Measurements from ENCODE around the gene CD248.

CD248 gene

DNA sequence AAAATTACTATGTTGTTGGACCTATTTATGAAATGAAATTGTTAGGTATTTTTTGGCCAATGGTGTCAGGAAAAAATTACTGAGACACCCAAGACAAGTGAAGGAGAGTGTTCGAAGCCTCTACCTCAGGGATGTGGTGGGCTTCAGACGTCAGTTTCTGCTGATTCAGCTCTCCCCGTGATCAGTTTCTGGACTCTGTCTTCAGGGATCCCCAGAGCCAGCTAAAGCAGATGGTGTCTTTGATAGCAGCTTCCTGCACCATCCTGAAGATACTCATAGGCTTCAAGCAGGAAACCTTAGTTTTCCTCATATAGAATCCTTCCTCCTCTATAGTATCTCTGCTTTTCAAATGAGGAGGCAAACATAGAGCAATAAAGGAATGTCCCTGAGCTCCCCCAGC is 7.4 kb downstream of the CD248 start:
- TF ChIP-seq CTCF (IDR thresholded peaks at IDR 0.05; ENCODE audit: low read length, missing control alignments): no peak
- no peak for DNase-seq (ENCODE audit: low read depth)
- no peak overlapping the region for H3K4me3 ChIP-seq (replicated peaks; ENCODE audit: low read depth, low read length)

DNA sequence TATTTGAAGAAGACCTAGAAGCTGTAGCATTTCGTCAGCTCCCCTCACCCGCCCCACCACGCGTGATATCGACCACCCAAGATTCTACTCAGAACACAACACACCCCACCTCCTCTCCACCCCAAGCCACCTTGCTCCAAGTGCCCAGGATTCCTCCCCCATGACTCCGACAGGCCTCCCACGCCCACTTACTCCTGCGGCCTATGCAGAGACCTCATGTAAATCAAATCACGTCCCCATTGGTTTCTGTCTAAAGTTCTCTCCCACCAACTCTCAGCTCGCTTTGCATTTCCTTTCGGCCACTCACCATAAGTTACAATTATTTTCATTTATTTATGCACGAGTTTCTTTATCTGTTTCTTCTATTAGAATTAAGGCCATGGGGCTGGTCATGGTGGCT is 14.2 kb downstream of the CD248 start:
- no peak for DNase-seq (ENCODE audit: low read depth)
- no peak for TF ChIP-seq CTCF (IDR thresholded peaks at IDR 0.05; ENCODE audit: low read length, missing control alignments)

GRCh38 chr11:66299186-66299585 is 17.7 kb downstream of the CD248 start:
- no peak overlapping the region for H3K4me3 ChIP-seq (replicated peaks; ENCODE audit: low read depth, low read length)
- DNase-seq (ENCODE audit: low read depth): no peak
- TF ChIP-seq CTCF (IDR thresholded peaks at IDR 0.05; ENCODE audit: low read length, missing control alignments): no peak

More for the DNA sequence above, 14.2 kb downstream of the CD248 start:
- no peak overlapping the region for H3K4me3 ChIP-seq (replicated peaks; ENCODE audit: low read depth, low read length)

GRCh38 chr11:66297610-66298009 is 19.2 kb downstream of the CD248 start:
- DNase-seq (ENCODE audit: low read depth): no peak
- H3K4me3 ChIP-seq (replicated peaks; ENCODE audit: low read depth, low read length): no peak overlapping the region
- TF ChIP-seq CTCF (IDR thresholded peaks at IDR 0.05; ENCODE audit: low read length, missing control alignments): no peak

- no peak overlapping the region for H3K4me3 ChIP-seq (replicated peaks; ENCODE audit: low read depth, low read length)
- no peak for DNase-seq (ENCODE audit: low read depth)
- TF ChIP-seq CTCF (IDR thresholded peaks at IDR 0.05; ENCODE audit: low read length, missing control alignments): no peak
These were observed 21.9 kb downstream of the CD248 start for GRCh38 chr11:66294626-66295620.

DNA sequence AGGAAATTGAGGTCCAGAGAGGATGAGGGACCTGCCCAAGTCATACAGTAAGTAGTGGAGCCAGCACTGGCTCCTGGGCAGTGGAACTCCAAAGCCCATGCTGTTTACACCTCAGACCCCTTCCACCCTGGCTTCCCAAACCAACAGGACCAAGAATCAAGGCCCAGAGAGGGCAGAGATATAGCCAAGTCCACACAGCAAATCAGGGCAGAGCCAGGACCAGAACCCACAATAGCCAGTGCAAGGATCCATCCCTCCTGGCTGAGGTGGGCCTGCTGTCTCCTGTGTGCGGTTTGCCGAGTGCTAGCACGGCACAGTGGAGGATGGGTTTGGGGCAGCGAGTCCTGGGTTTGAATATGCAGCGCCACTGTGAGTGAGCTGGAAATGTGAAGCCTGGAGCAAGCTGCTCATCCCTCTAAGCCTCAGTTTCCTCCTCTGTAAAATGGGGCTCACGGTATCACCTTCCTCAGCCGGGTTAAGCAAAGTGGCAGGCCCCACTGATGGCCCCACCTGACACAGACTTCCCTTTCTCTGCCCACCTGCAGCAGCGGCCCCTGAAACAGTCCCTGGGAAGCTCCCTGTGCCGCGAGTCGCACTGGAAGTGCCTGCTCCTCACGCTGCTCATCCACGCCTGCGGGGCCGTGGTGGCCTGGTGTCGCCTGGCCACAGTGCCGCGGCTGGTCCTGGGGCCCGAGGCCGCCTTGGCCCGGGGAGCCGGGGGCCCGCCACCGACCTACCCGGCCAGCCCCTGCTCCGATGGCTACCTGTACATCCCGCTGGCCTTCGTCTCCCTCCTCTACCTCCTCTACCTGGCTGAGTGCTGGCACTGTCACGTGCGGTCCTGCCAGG is 22.8 kb downstream of the CD248 start:
- DNase-seq (ENCODE audit: low read depth): no peak
- H3K4me3 ChIP-seq (replicated peaks; ENCODE audit: low read depth, low read length): no peak overlapping the region

More for the DNA sequence above, 22.8 kb downstream of the CD248 start:
- TF ChIP-seq CTCF (IDR thresholded peaks at IDR 0.05; ENCODE audit: low read length, missing control alignments): no peak

All from fibroblast of pulmonary artery (primary cell).